Choroid plexus epithelial cell (primary cell): ENCODE data around the gene FRY.

Experiments
- DNase-seq: peaks from one replicate; pipeline ENCODE4 v3.0.0-alpha.2; 2010; ENCODE audit warnings: low read depth
- H3K4me3 ChIP-seq: 2 replicates; pipeline ENCODE4 v1.5.1; 2011; ENCODE audit warnings: low read depth, mild to moderate bottlenecking, control low read depth, low read length, moderate library complexity
- CTCF ChIP-seq: conservative IDR thresholded peaks from 2 replicates; pipeline ENCODE4 v1.5.1; 2011; ENCODE audit warnings: low read depth, mild to moderate bottlenecking, control low read depth, inconsistent platforms, low read length, moderate library complexity

FRY gene

GRCh38 chr13:32124743-32125142 lies 93.2 kb downstream of the FRY start:
- DNase-seq = no peak
- TF ChIP-seq CTCF = no peak
- H3K4me3 ChIP-seq = no peak overlapping the region

GRCh38 chr13:32125221-32125689 lies 93.7 kb downstream of the FRY start:
- DNase-seq = peak; percentile 63
- H3K4me3 ChIP-seq = no peak overlapping the region

GRCh38 chr13:32125751-32126150 lies 94.2 kb downstream of the FRY start:
- no peak overlapping the region for H3K4me3 ChIP-seq
- TF ChIP-seq CTCF = no peak
- no peak for DNase-seq

More at GRCh38 chr13:32125221-32125689, 93.7 kb downstream of the FRY start:
- TF ChIP-seq CTCF = no peak

GRCh38 chr13:32126278-32126677 lies 94.7 kb downstream of the FRY start:
- H3K4me3 ChIP-seq = no peak overlapping the region
- DNase-seq = no peak
- no peak for TF ChIP-seq CTCF

GRCh38 chr13:32126756-32127155 lies 95.2 kb downstream of the FRY start:
- no peak for TF ChIP-seq CTCF
- no peak overlapping the region for H3K4me3 ChIP-seq
- DNase-seq = no peak

GRCh38 chr13:32127691-32128090 lies 96.1 kb downstream of the FRY start:
- TF ChIP-seq CTCF = no peak
- DNase-seq = no peak
- H3K4me3 ChIP-seq = no peak overlapping the region

- peak; percentile 36 for DNase-seq
- no peak for TF ChIP-seq CTCF
- H3K4me3 ChIP-seq = no peak overlapping the region
Observed at GRCh38 chr13:32134241-32135055, 102.9 kb downstream of the FRY start.
